ENCODE measurements around the gene F12. TPM values are rescaled to one million over a fixed set of nuclear protein-coding genes. Genes with fewer than 3 reads are reported as not detected.
A peak's percentile ranks its signal among the peaks of the same experiment; 100 is the strongest.

F12 gene
- polyA plus RNA-seq, 3 donors = 1.4 to 5.5 (median 1.5) TPM

DNA sequence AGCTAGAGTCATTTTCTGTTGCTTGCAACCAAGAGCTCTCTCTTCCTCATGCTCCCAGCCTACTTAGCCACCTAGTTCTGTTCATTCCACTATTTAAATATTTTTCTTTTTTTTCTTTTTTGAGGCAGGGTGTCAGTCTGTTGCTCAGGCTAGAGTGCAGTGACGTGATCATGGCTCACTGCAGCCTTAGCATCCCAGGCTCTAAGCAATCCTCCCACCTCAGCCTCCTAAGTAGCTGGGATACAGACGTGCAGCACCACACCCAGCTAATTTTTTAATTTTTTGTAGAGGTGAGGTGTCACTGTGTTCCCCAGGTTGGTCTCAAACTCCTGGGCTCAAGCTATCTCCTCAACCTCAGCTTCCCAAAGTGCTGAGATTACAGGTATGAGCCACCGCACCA, 5.1 kb upstream of the F12 start:
- Histone ChIP-seq H3K4me1 (ENCODE audit: control insufficient read depth in 1 of 2, insufficient read depth in 2 of 2, low read length in 2 of 2) (peaks cover 46 to 63% of the 10 kb centered on the region in 2 donors), H3K4me3 (replicated peaks in 1 of 3; ENCODE audit: low read depth in 2 of 3, low read length in 3 of 3) (no peak overlapping the region), H3K36me3 (replicated peaks in 1 of 2; ENCODE audit: control insufficient read depth in 1 of 2, insufficient read depth in 2 of 2, low read length in 2 of 2) (no peaks in the 10 kb centered on the region), H4K20me1 (ENCODE audit: insufficient read depth, low read length) (no peaks in the 10 kb centered on the region), H3K27me3 (ENCODE audit: control insufficient read depth in 2 of 2, insufficient read depth in 2 of 2, low read length in 2 of 2) (no peaks in the 10 kb centered on the region), H3K9me3 (replicated peaks in 1 of 2; ENCODE audit: control insufficient read depth in 1 of 2, insufficient read depth in 1 of 2, low read length in 2 of 2) (no peaks in the 10 kb centered on the region), H3K27ac (ENCODE audit: low read depth in 1 of 2, low read length in 2 of 2) (no peak overlapping the region), H2AFZ (ENCODE audit: insufficient read depth, low read depth, low read length, poor library complexity, severe bottlenecking) (no peak overlapping the region), H3K79me2 (ENCODE audit: insufficient read depth, low read length) (no peaks in the 10 kb centered on the region), H3K9ac (ENCODE audit: insufficient read depth, low read length, poor library complexity, severe bottlenecking) (no peak overlapping the region), H3K4me2 (replicated peaks; ENCODE audit: extremely low read depth, low read length, poor library complexity, severe bottlenecking) (no peak overlapping the region)
- TF ChIP-seq, protein P1, sequence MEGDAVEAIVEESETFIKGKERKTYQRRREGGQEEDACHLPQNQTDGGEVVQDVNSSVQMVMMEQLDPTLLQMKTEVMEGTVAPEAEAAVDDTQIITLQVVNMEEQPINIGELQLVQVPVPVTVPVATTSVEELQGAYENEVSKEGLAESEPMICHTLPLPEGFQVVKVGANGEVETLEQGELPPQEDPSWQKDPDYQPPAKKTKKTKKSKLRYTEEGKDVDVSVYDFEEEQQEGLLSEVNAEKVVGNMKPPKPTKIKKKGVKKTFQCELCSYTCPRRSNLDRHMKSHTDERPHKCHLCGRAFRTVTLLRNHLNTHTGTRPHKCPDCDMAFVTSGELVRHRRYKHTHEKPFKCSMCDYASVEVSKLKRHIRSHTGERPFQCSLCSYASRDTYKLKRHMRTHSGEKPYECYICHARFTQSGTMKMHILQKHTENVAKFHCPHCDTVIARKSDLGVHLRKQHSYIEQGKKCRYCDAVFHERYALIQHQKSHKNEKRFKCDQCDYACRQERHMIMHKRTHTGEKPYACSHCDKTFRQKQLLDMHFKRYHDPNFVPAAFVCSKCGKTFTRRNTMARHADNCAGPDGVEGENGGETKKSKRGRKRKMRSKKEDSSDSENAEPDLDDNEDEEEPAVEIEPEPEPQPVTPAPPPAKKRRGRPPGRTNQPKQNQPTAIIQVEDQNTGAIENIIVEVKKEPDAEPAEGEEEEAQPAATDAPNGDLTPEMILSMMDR (IDR thresholded peaks at IDR 0.05) = no peak
- peaks cover 0 to 1% (median 0%) of the 10 kb centered on the region in 7 donors for H3K9me3 Mint-ChIP-seq
- WGBS (ENCODE audit: insufficient coverage) = no CpG with 5 or more reads among the region's 3 CpGs
- peak overlapping the region in 5 of 7 donors; percentile 26 to 100 (median 99) for H3K27ac Mint-ChIP-seq
- peaks cover 50% of the 10 kb centered on the region for H3K4me1 Mint-ChIP-seq
- H3K4me3 Mint-ChIP-seq = no peak overlapping the region
- peaks cover 0 to 2% of the 10 kb centered on the region in 2 donors for H3K36me3 Mint-ChIP-seq
- DNase-seq = no peak
- intact Hi-C loops (cut with micrococcal nuclease) = no loop called here
- H3K27me3 Mint-ChIP-seq (ENCODE audit: low read depth in 3 of 3) = peaks cover 0 to 3% (median 1%) of the 10 kb centered on the region in 3 donors

DNA sequence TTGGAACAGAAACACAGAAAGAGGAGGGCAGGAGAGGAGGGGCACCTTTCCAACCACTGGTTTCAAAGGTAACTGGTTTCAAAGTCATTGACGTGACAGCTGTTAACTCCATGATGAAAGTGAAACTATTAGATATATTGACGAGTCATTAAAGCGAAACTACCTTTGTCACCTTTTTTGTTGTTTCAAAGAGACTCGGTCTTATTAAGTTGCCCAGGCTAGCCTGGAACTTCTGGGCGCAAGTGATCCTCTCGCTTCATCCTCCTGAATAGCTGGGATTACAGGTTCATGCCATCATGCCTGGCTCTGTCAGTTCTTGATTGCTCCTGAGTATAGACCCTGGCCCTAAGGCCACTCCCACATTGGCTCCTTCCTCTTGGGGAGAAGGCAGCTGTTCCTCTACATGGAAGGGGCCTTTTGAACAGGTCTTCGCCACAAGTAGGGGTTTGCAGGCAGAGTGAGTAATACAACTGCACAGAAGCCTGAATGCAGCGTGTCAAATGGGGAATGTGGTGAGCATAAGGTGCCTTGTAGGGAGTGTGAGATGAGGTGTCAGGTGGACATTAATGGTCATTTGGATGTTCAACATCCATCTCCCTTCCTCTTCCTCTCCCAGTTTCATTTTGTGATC, 3.4 kb upstream of the F12 start:
- H4K20me1 ChIP-seq (ENCODE audit: insufficient read depth, low read length) = no peaks in the 10 kb centered on the region
- H3K4me1 ChIP-seq (ENCODE audit: control insufficient read depth in 1 of 2, insufficient read depth in 2 of 2, low read length in 2 of 2) = peaks cover 38 to 52% of the 10 kb centered on the region in 2 donors
- DNase-seq = peak in 2 of 3 donors; percentile 41 to 51
- peak overlapping the region; percentile 7 for H3K4me2 ChIP-seq (replicated peaks; ENCODE audit: extremely low read depth, low read length, poor library complexity, severe bottlenecking)
- no peaks in the 10 kb centered on the region for H3K79me2 ChIP-seq (ENCODE audit: insufficient read depth, low read length)
- no peaks in the 10 kb centered on the region for H3K36me3 ChIP-seq (replicated peaks in 1 of 2; ENCODE audit: control insufficient read depth in 1 of 2, insufficient read depth in 2 of 2, low read length in 2 of 2)
- Mint-ChIP-seq H3K4me3 (peak overlapping the region in 1 of 2 donors; percentile 64), H3K4me1 (peaks cover 46% of the 10 kb centered on the region), H3K27ac (peak overlapping the region in 5 of 7 donors; percentile 49 to 81 (median 56)), H3K27me3 (ENCODE audit: low read depth in 3 of 3) (peaks cover 1 to 8% (median 5%) of the 10 kb centered on the region in 3 donors), H3K9me3 (peaks cover 0 to 3% (median 0%) of the 10 kb centered on the region in 7 donors), H3K36me3 (peaks cover 0 to 4% of the 10 kb centered on the region in 2 donors)
- TF ChIP-seq, protein P1 (IDR thresholded peaks at IDR 0.05) = no peak
- H3K9ac ChIP-seq (ENCODE audit: insufficient read depth, low read length, poor library complexity, severe bottlenecking) = no peak overlapping the region
- H3K4me3 ChIP-seq (replicated peaks in 1 of 3; ENCODE audit: low read depth in 2 of 3, low read length in 3 of 3) = no peak overlapping the region
- H3K27me3 ChIP-seq (ENCODE audit: control insufficient read depth in 2 of 2, insufficient read depth in 2 of 2, low read length in 2 of 2) = no peaks in the 10 kb centered on the region
- H2AFZ ChIP-seq (ENCODE audit: insufficient read depth, low read depth, low read length, poor library complexity, severe bottlenecking) = no peak overlapping the region
- H3K27ac ChIP-seq (ENCODE audit: low read depth in 1 of 2, low read length in 2 of 2) = no peak overlapping the region
- 81% methylated on average over 7 of the region's 8 CpGs for WGBS (ENCODE audit: insufficient coverage)
- H3K9me3 ChIP-seq (replicated peaks in 1 of 2; ENCODE audit: control insufficient read depth in 1 of 2, insufficient read depth in 1 of 2, low read length in 2 of 2) = no peaks in the 10 kb centered on the region
- intact Hi-C loops (cut with micrococcal nuclease) = no loop called here
